GM23248 (cell line): ENCODE results near the gene NACC2. TPM values are rescaled to one million over a fixed set of nuclear protein-coding genes. Genes with fewer than 3 reads are reported as not detected.
A peak's percentile ranks its signal among the peaks of the same experiment; 100 is the strongest.

ENCODE experiments used
- DNase-seq: peaks from one replicate; pipeline ENCODE4 v3.0.0-alpha.2; 2015
- H2AFZ ChIP-seq: fragments of 200-600 bp; sonication (generic); 2 replicates; pipeline ENCODE4 v1.6.1; 2016; ENCODE audit warnings: antibody characterized with exemption
- H3F3A ChIP-seq: fragments of 200-600 bp; sonication (generic); 2 replicates; pipeline ENCODE4 v1.6.1; 2016; ENCODE audit warnings: mild to moderate bottlenecking, antibody characterized with exemption, mixed run types; ENCODE audit not compliant: insufficient read depth
- H3K27ac ChIP-seq: fragments of 200-600 bp; sonication (generic); 2 replicates; pipeline ENCODE4 v1.5.1; 2016; ENCODE audit warnings: mild to moderate bottlenecking
- H3K27me3 ChIP-seq: fragments of 200-600 bp; sonication (generic); replicated peaks from 2 replicates; pipeline ENCODE4 v1.6.1; 2016; ENCODE audit warnings: mild to moderate bottlenecking; ENCODE audit not compliant: insufficient read depth
- H3K36me3 ChIP-seq: fragments of 200-600 bp; sonication (generic); 2 replicates; pipeline ENCODE4 v1.6.1; 2016; ENCODE audit warnings: low read depth, mild to moderate bottlenecking
- H3K4me1 ChIP-seq: fragments of 200-600 bp; sonication (generic); 2 replicates; pipeline ENCODE4 v1.6.1; 2016; ENCODE audit warnings: mild to moderate bottlenecking; ENCODE audit not compliant: insufficient read depth
- H3K4me2 ChIP-seq: fragments of 200-600 bp; sonication (generic); one replicate; pipeline ENCODE4 v1.6.1; 2016; ENCODE audit warnings: mild to moderate bottlenecking; ENCODE audit not compliant: unreplicated experiment
- H3K4me3 ChIP-seq: fragments of 200-600 bp; sonication (generic); 2 replicates; pipeline ENCODE4 v1.5.1; 2016; ENCODE audit warnings: mild to moderate bottlenecking
- H3K79me2 ChIP-seq: fragments of 200-600 bp; sonication (generic); 2 replicates; pipeline ENCODE4 v1.6.1; 2016; ENCODE audit warnings: mild to moderate bottlenecking; ENCODE audit not compliant: insufficient read depth
- H3K9ac ChIP-seq: fragments of 200-600 bp; sonication (generic); 2 replicates; pipeline ENCODE4 v1.6.1; 2016; ENCODE audit warnings: mild to moderate bottlenecking
- H3K9me2 ChIP-seq: fragments of 200-600 bp; sonication (generic); 2 replicates; pipeline ENCODE4 v1.6.1; 2016; ENCODE audit warnings: mixed run types, mild to moderate bottlenecking, moderate library complexity; ENCODE audit not compliant: insufficient read depth
- H3K9me3 ChIP-seq: fragments of 200-600 bp; sonication (generic); one replicate; pipeline ENCODE4 v1.6.1; 2017; ENCODE audit warnings: low read depth
- H4K20me1 ChIP-seq: fragments of 200-600 bp; sonication (generic); 2 replicates; pipeline ENCODE4 v1.6.0; 2016; ENCODE audit not compliant: insufficient read depth
- EZH2 ChIP-seq: fragments of 200-600 bp; sonication (generic); IDR thresholded peaks from 2 replicates; pipeline ENCODE4 v1.6.1; 2018; ENCODE audit warnings: antibody characterized with exemption, mild to moderate bottlenecking; ENCODE audit not compliant: insufficient read depth, poor library complexity, severe bottlenecking
- EZH2phosphoT487 ChIP-seq: fragments of 200-600 bp; sonication (generic); IDR thresholded peaks from 2 replicates; pipeline ENCODE4 v1.6.1; 2018; ENCODE audit warnings: antibody characterized with exemption, moderate library complexity, mild to moderate bottlenecking, low read depth; ENCODE audit not compliant: insufficient read depth
- WGBS, 2 experiments: methylation state at CpG; one replicate each; pipeline ENCODE4 v1.1.6; 2015 to 2017; ENCODE audit warnings: low lambda C conversion rate in 2 of 2, low coverage in 1 of 2; ENCODE audit errors: missing lambda C conversion rate in 2 of 2; 5-methylcytosine and 5-hydroxymethylcytosine counted together
- in situ Hi-C: fragments of 300-500 bp; cut with MboI; formaldehyde crosslinking; loops from 2 replicates; pipeline ENCODE4 v1.15.0; 2020
- polyA plus RNA-seq: library from polyadenylated mRNA; unstranded; fragments of >200 nt; fragmentation: Nextera tagmentation; extraction: Ambion mirVana; gene quantifications from 2 replicates; pipeline ENCODE4 v1.2.1, GENCODE V29; 2016
- total RNA-seq: library from RNA; depleted of rRNA; stranded (reverse); fragments of >200 nt; shearing (Covaris generic); gene quantifications from 2 replicates; pipeline ENCODE4 v1.2.3, GENCODE V29; 2014

The NACC2 gene
- total and polyA plus RNA-seq, 2 experiments from 2014 or later, result 5.3 to 30.7 TPM

DNA sequence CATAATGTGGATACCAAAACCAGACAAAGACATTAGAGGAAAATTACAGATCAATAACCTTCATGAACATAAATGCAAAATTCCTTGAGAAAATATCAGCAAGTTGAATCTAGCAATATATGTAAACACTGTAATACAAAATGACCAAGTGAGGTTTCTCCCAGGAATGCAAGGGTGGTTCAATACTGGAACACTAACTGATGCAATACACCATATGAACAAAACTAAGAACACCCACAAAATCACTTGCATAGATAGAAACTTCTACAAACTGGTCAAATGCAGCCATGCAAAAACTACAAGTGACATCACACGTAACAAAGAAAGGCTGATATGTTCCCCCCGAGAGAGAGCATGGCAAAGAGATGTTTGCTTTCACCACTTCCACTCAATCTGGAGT, 55.6 kb downstream of the NACC2 start:
- Histone ChIP-seq H3K4me1 (no peaks in the 10 kb centered on the region), H4K20me1 (peaks cover 10% of the 10 kb centered on the region), H3K9ac (no peak overlapping the region), H3K4me2 (no peak overlapping the region), H3K4me3 (no peak overlapping the region), H3K9me3 (no peaks in the 10 kb centered on the region), H3K36me3 (0 out of 2 replicates have a peak, but pooled peaks cover 4% of the 10 kb centered on the region), H3K27ac (no peak overlapping the region), H3K27me3 (no peaks in the 10 kb centered on the region), H2AFZ (no peak overlapping the region), H3K9me2 (no peaks in the 10 kb centered on the region), H3K79me2 (peaks cover 92% of the 10 kb centered on the region), H3F3A (0 out of 2 replicates have a peak, but pooled peaks cover 12% of the 10 kb centered on the region)
- 95% methylated on average over 2 of the region's 2 CpGs for WGBS, 2 experiments
- in situ Hi-C loops, result no loop called here
- TF ChIP-seq EZH2, result no peak
- no peak for TF ChIP-seq EZH2phosphoT487
- DNase-seq, result no peak

GRCh38 chr9:136036848-136037247, 58.2 kb downstream of the NACC2 start:
- H3F3A ChIP-seq, result 0 out of 2 replicates have a peak, but pooled peaks cover 12% of the 10 kb centered on the region
- no peaks in the 10 kb centered on the region for H3K9me2 ChIP-seq
- in situ Hi-C loops, result no loop called here
- WGBS, 2 experiments, result 68 to 81% methylated on average over 2 of the region's 2 CpGs
- no peaks in the 10 kb centered on the region for H3K9me3 ChIP-seq
- DNase-seq, result no peak
- no peaks in the 10 kb centered on the region for H3K27me3 ChIP-seq
- peaks cover 13% of the 10 kb centered on the region for H4K20me1 ChIP-seq
- no peak overlapping the region for H3K27ac ChIP-seq
- no peaks in the 10 kb centered on the region for H3K4me1 ChIP-seq
- no peak overlapping the region for H2AFZ ChIP-seq
- TF ChIP-seq EZH2, result no peak
- no peak for TF ChIP-seq EZH2phosphoT487
- no peak overlapping the region for H3K9ac ChIP-seq
- H3K79me2 ChIP-seq, result peaks cover 94% of the 10 kb centered on the region
- H3K4me2 ChIP-seq, result no peak overlapping the region
- H3K4me3 ChIP-seq, result no peak overlapping the region
- H3K36me3 ChIP-seq, result 0 out of 2 replicates have a peak, but pooled peaks cover 4% of the 10 kb centered on the region

- WGBS, 2 experiments, result 94 to 96% methylated on average over 6 of the region's 6 CpGs
- H3K4me1 ChIP-seq, result no peaks in the 10 kb centered on the region
- no peak overlapping the region for H3K4me2 ChIP-seq
- H3K27me3 ChIP-seq, result no peaks in the 10 kb centered on the region
- no peak for DNase-seq
- H3K9me2 ChIP-seq, result no peaks in the 10 kb centered on the region
- H3K9me3 ChIP-seq, result no peaks in the 10 kb centered on the region
- H2AFZ ChIP-seq, result no peak overlapping the region
- peaks cover 97% of the 10 kb centered on the region for H3K79me2 ChIP-seq
- in situ Hi-C loops, result no loop called here
- H4K20me1 ChIP-seq, result peaks cover 13% of the 10 kb centered on the region; the same call in 1 of the 2 replicates
- H3K27ac ChIP-seq, result no peak overlapping the region
- H3K9ac ChIP-seq, result no peak overlapping the region
- H3F3A ChIP-seq, result 0 out of 2 replicates have a peak, but pooled peaks cover 12% of the 10 kb centered on the region
- 0 out of 2 replicates have a peak, but pooled peaks cover 4% of the 10 kb centered on the region for H3K36me3 ChIP-seq
- no peak overlapping the region for H3K4me3 ChIP-seq
- no peak for TF ChIP-seq EZH2phosphoT487
- no peak for TF ChIP-seq EZH2
Observed at GRCh38 chr9:136036050-136036449, 59.0 kb downstream of the NACC2 start.

DNA sequence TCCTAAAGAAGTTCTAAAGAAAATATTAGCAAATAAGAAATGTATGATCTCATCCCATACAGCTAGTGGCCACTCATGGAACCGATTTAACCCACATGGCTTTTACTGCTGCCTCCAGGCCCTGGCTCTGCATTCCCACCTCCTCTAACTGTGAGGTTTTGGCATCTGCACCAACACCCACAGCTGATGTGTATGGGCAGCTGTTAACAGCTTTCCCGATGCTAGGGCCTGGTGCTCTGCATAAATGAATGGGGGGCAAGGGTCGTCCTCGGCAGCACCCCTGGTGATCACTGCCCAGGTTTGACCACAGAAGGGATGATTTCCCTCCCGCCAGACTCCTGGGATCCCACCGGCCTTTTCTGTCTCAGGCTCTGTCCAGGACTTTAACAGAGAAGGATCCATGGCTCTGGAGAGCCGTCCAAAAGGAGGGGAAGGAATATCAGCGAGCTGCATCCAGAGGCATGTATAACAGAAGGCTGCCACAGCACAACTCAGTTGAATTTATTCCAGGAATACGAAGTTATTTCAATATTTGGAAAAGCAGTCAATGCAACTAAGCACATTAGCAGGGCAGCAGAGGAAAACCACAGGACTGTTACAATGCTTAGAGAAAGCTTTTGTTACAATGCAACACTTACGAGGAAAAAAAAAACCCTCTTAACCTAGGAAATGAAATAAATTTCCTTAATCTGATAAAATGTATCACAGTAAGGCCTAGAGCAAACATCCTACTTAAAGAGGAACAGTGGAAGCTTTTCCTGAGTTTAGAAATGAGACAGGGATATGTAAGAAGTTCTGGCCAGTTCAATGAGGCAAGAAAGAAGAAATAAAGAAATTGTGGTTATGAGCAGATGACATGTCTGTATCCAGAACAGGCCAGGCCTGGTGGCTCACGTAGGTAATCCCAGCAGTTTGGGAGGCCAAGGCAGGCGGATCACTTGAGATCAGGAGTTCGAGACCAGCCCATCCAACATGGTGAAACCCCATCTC, 63.1 kb downstream of the NACC2 start:
- 77 to 79% methylated on average over 13 of the region's 13 CpGs for WGBS, 2 experiments
- Histone ChIP-seq H3K79me2 (peaks cover 85% of the 10 kb centered on the region), H3K9me2 (no peaks in the 10 kb centered on the region), H3K4me3 (no peak overlapping the region), H4K20me1 (peaks cover 7% of the 10 kb centered on the region; the same call in 1 of the 2 replicates), H2AFZ (no peak overlapping the region), H3K9ac (no peak overlapping the region), H3K36me3 (0 out of 2 replicates have a peak, but pooled peaks cover 4% of the 10 kb centered on the region), H3K4me1 (no peaks in the 10 kb centered on the region), H3F3A (0 out of 2 replicates have a peak, but pooled peaks cover 12% of the 10 kb centered on the region), H3K27ac (no peak overlapping the region), H3K4me2 (no peak overlapping the region), H3K27me3 (no peaks in the 10 kb centered on the region), H3K9me3 (no peaks in the 10 kb centered on the region)
- in situ Hi-C loops, result no loop called here
- peak; percentile 40 for DNase-seq
- TF ChIP-seq EZH2, result no peak
